Measurements from ENCODE around the gene HRH3. TPM values are rescaled to one million over a fixed set of nuclear protein-coding genes. Genes with fewer than 3 reads are reported as not detected.

Gene HRH3
- total RNA-seq, 1 donor from 2014 or later, result not detected

GRCh38 chr20:62181808-62182207, 38.3 kb downstream of the HRH3 start:
- DNase-seq (ENCODE audit: low read depth, low spot score), result no peak

DNA sequence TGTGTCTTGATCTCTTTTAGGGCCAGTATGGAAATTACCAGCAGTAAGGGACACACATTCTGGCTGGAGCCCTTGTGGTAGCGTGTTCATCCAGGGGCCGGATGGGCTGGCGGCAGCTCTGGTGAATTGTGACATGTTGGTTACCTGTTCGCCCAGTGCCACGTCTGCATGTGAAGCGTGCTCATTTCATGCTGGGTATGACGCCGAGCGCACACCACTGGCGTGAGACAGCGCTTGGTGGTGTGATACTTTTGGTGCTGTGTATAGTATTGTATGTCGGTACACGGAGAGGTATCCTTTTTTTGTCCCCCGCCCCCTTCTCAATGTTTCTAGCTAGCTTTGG, 40.9 kb downstream of the HRH3 start:
- DNase-seq (ENCODE audit: low read depth, low spot score), result no peak

- no peak for DNase-seq (ENCODE audit: low read depth, low spot score)
Observed at GRCh38 chr20:62178316-62179161, 41.5 kb downstream of the HRH3 start.

- DNase-seq (ENCODE audit: low read depth, low spot score), result no peak
Observed at GRCh38 chr20:62177307-62177706, 42.8 kb downstream of the HRH3 start.

GRCh38 chr20:62176866-62177265, 43.2 kb downstream of the HRH3 start:
- no peak for DNase-seq (ENCODE audit: low read depth, low spot score)

DNA sequence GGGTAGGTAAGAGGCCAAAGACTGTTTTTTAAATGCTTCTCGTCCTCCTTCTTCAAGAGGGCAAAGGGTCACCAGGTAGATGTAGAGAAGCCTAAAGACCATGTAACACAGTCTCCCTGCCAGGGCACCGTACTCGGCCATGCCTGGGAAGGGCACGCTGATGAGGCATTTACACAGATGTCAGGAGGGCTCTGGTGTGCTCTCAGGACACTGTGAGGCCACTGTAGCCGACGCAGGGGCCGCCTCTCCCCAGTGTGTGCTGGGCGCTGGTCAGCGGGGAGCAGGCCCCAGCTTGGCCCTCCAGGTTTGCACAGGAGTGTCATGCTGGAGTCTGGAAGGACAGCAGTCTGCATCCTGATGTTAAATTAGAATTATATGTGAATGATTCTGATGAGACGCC, 44.4 kb downstream of the HRH3 start:
- DNase-seq (ENCODE audit: low read depth, low spot score), result no peak

GRCh38 chr20:62174870-62175624, 45.0 kb downstream of the HRH3 start:
- no peak for DNase-seq (ENCODE audit: low read depth, low spot score)

DNA sequence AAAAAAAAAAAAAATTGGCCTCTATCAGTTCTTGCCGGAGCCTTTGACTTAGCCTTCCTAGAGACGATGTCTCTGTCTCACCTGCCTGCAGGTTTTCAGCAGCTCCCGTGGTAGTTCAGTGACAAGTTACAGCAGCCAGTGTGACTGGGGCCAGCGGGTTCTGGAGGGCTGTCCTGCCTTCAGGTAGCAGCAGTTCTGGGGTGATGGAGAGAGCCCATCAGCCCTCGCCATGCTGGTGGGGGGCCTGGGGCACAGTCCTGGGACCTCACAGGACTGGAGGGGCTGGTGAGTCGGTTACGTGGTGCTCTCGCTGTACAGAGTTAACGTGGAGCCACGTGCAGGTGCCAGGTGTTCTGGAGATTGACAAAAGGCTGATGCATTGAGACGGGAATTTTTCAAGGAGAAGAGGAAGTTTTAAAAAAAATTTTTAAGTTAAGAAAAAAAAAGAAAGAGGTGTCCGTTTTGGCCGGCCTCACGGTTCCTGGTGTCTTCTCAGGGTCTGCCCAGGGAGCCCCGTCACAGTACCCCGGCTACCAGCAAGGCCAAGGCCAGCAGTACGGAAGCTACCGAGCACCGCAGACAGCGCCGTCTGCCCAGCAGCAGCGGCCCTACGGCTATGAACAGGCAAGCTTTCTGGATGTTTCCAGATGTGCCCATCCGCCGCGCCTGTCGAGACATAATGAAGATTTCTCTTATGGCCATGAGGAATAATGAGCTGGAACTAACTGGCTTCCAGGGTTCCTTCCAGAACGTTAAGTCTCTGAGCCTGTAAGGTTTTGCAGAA, 45.9 kb downstream of the HRH3 start:
- no peak for DNase-seq (ENCODE audit: low read depth, low spot score)

DNA sequence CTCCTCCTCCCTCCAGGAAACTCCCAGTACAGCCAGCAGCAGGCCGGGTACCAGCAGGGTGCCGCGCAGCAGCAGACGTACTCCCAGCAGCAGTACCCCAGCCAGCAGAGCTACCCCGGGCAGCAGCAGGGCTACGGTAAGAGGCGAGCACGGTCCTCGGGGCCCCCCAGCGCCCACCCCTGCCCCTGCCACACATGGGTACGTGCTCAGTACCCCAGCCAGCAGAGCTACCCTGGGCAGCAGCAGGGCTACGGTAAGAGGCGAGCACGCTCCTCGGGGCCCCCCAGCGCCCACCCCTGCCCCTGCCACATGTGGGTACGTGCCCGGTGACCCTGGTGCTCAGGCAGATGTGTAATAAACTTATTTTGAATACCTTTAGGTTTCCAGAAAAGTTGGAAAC, 47.4 kb downstream of the HRH3 start:
- DNase-seq (ENCODE audit: low read depth, low spot score), result no peak

GRCh38 chr20:62171245-62171644, 48.8 kb downstream of the HRH3 start:
- peak; percentile 30 for DNase-seq (ENCODE audit: low read depth, low spot score)

- no peak for DNase-seq (ENCODE audit: low read depth, low spot score)
Observed at GRCh38 chr20:62170536-62170935, 49.5 kb downstream of the HRH3 start.

- no peak for DNase-seq (ENCODE audit: low read depth, low spot score)
Observed at GRCh38 chr20:62168890-62169435, 51.1 kb downstream of the HRH3 start.

DNA sequence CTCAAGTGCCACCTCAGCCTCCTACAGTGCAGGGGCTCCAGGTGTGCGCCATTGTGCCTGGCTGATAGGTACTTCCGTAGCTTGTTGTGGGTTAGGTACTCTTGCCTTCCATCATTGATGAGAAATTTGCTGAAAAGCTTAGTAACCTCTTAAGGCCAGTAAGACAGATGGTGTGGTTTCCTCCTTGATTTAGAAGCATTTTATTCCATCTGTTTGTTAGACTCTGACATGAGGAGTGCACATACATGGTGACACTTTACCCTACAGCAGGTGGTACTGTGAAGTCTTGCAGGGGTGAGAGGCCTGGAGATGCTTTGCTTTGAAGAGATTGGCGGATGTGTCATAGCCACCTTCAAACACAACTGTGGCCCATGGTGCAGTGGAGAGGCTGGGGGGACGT, 52.0 kb downstream of the HRH3 start:
- no peak for DNase-seq (ENCODE audit: low read depth, low spot score)

GRCh38 chr20:62167474-62167873, 52.6 kb downstream of the HRH3 start:
- DNase-seq (ENCODE audit: low read depth, low spot score), result no peak

DNA sequence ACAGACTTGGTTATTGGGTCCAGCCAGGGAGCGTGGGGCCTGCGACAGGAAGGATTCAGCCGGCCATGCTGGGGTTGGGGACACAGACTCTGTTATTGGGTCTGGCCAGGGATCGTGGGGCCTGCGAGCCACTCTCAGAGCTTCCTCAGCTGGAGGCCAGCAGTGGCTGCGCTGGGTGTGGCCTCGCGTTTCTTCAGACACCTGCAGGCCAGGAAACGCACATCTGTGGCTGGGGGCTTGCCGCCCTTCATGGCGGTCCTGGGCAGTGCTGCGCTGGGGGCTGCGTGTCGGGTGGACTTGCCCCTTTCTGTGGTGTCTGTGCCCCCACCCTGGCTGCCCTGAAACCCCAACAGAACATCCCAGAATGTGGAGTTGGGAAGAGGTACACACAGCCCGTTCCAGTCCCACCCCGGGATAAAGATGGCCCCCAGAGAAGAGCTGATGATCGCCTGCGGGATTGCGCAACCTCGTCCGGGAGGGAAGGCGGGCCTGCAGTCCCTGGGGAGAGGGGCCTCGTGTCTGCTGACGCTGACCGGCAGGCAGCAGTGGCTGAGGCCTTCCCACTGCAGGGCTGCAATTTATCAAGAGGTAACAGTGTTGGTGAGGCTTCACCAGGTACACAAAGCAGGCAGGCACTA, 54.2 kb downstream of the HRH3 start:
- DNase-seq (ENCODE audit: low read depth, low spot score), result no peak

Other genes with a start within 250 kb of the HRH3 start
- gene TAF4, start 154.4 kb downstream of the HRH3 start, total RNA-seq, result 3.1 and 4.6 TPM in 2 replicates
- 38.1 and 43.4 TPM in 2 replicates for gene LSM14B, start 97.8 kb downstream of the HRH3 start, total RNA-seq
- 463 and 570 TPM in 2 replicates for gene PSMA7, start 76.9 kb downstream of the HRH3 start, total RNA-seq
- gene SS18L1, start 76.5 kb downstream of the HRH3 start, total RNA-seq, result 9.7 and 14.2 TPM in 2 replicates
- gene MTG2, start 37.2 kb downstream of the HRH3 start, total RNA-seq, result 17.6 and 22.2 TPM in 2 replicates
- 20.6 and 21.4 TPM in 2 replicates for gene OSBPL2, start 18.2 kb upstream of the HRH3 start, total RNA-seq
- gene ADRM1, start 82.7 kb upstream of the HRH3 start, total RNA-seq, result 150 and 167 TPM in 2 replicates
- 54.0 and 60.6 TPM in 2 replicates for gene LAMA5, start 147.0 kb upstream of the HRH3 start, total RNA-seq
- 478 and 921 TPM in 2 replicates for gene RPS21, start 166.8 kb upstream of the HRH3 start, total RNA-seq
- 1.2 and 1.4 TPM in 2 replicates for gene CABLES2, start 187.0 kb upstream of the HRH3 start, total RNA-seq
- gene RBBP8NL, start 207.3 kb upstream of the HRH3 start, total RNA-seq, result not detected in 2 replicates

Data from pulmonary artery endothelial cell (primary cell).